Daoy (cell line): Measurements from ENCODE around the gene PURA. TPM values are rescaled to one million over a fixed set of nuclear protein-coding genes. Genes with fewer than 3 reads are reported as not detected.

Experiments used
- DNase-seq: peaks from one replicate; pipeline ENCODE4 v3.0.0-alpha.2; 2015; ENCODE audit warnings: low read depth
- total RNA-seq: library from RNA; depleted of rRNA; stranded (reverse); fragments of >200 nt; shearing (Covaris generic); gene quantifications from 2 replicates; pipeline ENCODE4 v1.2.3, GENCODE V29; 2014; rRNA removed

Gene PURA
- 6.5 and 7.8 TPM in 2 replicates for total RNA-seq

GRCh38 chr5:140113699-140114263, at the start of gene PURA:
TSS of gene PURA (plus strand) at chr5:140114109. CDS start at chr5:140114182, 73 bp downstream.
- peak; percentile 98 for DNase-seq

GRCh38 chr5:140072812-140073211, 41.1 kb upstream of the PURA start:
- DNase-seq, result no peak

GRCh38 chr5:140073296-140073695, 40.6 kb upstream of the PURA start:
- DNase-seq, result no peak

DNA sequence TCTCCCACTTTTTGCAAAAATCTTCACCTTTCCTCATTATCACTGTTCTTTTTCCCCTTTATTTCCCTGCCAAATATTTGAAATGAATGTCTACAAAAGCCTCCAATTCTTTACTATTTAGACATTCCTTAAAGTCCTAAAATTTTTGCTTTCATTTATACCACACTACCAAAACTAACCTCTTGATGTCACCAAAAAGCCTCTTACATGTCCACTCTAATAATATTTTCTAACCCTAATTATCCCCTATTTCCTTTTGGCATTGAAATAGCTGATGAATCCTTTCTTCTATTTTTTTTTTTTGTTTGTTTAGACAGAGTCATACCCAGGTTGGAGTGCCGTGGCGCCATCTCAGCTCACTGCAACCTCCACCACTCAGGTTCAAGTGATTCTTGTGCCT, 38.5 kb upstream of the PURA start:
- DNase-seq, result peak; percentile 12

- DNase-seq, result no peak
Observed at GRCh38 chr5:140076142-140076541, 37.8 kb upstream of the PURA start.

DNA sequence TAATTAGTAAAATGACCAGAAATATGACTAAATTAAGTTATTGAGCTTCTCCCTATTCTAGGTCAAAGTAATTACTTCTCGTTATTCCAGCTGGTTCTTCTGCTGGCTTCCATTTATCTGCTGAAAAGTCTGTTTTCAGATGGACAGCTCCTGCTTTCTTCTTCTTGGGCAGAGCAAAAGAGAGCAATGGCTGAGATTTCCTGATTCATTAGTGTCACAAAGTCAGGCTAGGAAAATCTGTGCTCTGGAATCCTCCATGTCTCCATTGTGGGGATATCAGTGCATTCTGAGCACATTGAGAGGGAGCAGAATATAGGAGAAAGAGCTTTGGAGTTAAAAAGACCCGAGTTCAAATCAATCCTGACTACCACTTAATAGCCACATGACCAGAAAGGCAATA, 37.1 kb upstream of the PURA start:
- DNase-seq, result no peak

DNA sequence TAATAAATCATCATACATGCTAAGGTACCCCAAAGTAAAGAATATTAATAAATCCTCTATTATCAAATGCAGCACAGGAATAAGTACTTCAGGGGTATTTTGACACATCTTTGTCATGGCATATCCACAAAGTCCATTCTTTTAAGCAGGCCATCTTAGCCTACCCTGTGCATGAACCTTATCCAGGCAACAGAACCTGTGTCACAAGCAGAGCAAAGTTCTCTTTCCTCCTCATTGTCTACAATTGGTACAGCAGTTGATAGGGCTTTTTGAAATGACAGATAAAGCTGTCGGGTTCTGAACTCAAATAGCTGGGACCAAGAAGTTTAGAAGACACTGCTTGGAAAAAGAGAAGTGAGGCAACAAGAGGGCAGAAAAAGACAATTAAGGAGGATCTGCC, 30.8 kb upstream of the PURA start:
- no peak for DNase-seq

DNA sequence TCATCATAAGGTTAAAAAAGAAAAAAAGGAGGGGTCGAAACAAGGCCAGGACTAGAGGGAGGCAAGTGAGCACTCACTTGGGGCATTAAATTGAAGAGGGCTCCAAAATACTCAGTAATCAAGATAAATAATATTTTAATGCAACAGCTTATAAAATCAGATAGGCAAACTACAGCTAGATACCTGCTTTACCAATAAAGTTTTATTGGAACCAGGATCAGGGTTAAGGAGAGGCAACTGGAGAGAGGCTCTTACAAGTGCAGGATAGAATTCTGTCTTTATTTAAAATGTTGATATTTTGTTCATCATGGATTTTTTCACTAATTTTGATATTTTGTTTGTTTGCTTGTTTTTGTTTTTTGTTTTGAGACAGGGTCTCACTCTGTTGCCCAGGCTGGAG, 30.3 kb upstream of the PURA start:
- no peak for DNase-seq

DNA sequence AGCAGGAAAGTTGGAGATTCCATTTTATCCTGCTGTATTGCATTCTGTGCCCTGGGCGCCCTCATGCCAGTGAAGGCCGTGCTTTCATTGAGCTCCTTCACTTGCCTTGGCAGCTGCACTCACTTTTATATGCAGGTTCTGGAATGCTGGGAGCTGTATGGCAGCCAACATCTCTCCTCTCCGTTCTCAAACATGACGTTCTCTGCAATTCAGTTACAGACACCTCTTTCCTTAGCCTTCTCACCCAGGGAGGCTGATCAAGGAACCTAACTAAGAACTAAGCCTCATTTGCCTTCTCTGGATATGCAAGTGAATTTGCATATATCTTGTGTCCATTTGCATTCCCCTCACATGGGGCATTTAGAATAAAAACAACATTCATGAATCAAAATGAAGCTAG, 29.4 kb upstream of the PURA start:
- no peak for DNase-seq

DNA sequence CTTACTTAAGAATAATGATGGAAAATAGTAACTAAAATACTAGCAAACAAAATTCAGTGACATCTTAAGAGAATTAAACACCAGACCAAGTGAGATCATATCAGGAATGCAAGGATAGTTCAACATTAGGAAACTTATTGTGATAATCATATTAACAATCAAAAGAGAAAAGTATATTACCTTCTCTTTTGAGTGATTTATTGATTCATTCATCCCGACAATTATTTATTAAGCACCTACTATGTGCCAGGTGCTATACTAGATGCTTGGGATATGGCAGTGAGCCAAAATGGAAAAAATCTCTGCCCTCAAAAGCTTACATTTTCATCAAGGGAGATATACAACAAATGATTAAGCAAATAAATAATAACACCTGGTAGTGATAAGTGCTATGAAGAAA, 23.7 kb upstream of the PURA start:
- DNase-seq, result no peak

DNA sequence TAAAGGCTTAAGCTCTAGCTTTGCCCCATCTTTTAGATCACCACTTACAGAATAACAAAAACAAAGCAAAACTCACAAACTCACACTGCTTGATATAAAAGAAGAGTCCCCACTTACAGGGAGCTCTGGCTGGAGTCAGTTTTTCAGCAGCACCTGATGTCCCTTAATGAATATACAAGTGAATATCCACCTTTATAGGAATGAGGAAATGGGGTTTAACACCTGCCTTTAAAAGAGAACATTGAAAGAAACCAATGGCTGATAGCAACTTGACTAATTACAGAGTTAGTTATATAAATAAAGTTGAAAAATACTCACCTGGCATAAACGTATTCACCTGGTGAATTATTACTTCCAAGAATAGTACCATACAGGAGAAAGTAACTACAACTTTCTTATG, 20.7 kb upstream of the PURA start:
- no peak for DNase-seq

DNA sequence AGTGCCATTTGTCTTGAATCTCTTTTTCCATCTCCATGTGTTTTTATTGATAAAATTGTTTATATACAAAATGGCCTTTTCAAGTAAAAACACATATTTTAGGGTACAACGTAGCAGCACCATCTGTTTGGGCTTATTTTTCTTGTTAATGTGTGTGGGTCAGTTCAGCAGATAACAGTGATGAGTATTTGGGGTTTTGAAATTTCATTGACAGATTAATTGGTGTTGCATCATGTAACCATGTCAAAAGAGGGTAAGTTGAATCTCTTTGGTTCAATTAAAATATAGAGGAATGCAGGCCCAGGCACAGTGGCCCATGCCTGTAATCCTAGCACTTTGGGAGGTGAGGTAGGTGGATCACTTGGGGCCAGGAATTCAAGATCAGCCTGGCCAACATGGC, 20.0 kb upstream of the PURA start:
- no peak for DNase-seq

DNA sequence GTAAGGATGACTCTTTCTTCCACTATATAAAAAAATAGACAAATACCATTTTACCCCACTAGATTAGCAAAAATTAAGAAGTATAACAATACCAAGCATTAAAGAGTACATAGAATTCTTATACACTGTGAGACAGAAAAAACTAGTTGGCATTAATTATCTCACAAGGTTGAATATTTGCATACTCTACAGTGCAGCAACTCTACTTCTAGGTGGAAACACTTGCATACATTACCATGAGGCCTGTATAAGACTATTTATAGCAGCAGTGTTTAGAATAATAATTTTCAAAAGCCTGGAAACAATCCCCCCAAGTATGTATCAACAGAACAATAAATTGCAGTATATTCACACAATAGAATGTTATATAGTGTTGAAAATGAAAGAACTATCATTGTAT, 19.0 kb upstream of the PURA start:
- DNase-seq, result no peak

- DNase-seq, result no peak
Observed at GRCh38 chr5:140101179-140101578, 12.7 kb upstream of the PURA start.

GRCh38 chr5:140103154-140103553, 10.8 kb upstream of the PURA start:
- DNase-seq, result no peak

DNA sequence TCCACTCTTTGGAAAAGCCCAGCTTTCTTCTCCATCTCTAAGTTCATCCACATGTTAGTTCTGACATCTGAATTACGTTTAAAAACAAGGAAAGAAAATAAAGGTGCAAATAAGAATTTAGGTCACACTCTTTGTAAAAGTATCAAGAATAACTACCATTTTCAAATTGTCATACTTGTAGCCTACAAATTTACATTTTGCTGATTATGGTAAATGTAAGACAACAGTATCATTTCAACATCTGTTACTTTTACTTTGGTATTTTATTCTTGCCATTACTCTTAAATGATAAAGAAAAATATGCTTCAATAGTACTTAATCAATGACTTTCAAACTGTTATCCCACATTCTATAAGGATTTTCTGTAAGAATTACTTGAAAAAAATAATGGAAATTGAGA, 9.8 kb upstream of the PURA start:
- DNase-seq, result no peak

GRCh38 chr5:140106101-140106500, 7.8 kb upstream of the PURA start:
- no peak for DNase-seq

- DNase-seq, result no peak
Observed at GRCh38 chr5:140106805-140107311, 7.1 kb upstream of the PURA start.

DNA sequence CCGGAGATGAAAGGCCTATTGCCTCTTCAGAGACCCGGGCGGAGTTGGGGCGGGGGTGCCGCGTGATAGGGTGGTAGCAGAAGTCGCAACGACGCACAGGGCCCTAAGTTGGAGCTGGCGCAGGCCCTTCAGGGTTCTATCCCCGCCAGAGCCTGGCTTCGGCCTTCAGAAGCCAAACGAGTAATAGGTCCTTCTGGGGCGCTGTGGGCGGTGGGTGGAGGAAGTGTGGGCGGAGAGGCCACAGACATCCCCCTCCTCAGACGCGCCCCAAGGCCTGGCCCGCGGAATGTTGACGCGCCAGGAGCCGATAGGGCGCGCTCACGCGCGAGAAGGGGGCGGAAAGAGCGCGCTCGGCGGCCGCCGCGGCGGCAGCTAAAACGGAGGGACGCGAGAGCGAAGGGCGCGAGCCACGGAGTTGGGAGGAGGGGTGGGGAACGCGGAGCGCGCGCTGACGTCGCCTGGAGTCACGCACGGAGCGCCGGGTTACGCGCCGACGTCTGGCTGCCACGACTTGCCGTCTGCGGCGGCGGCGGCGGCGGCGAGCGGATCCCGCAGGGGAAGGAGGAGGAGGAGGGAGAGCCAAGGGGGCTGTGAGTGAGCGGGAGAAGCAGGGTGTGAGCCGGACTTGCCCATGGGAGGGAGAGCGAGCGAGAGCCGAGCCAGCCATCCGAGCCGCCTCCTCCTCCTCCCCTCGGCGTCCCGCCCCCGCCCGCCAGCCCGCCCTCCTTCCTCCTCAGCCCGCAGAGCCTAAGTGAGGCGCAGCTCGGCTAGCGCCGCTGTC, 6.4 kb upstream of the PURA start:
- peak; percentile 98 for DNase-seq

- DNase-seq, result peak; percentile 54
Observed at GRCh38 chr5:140108093-140109017, 5.6 kb upstream of the PURA start.

- DNase-seq, result peak; percentile 13
Observed at GRCh38 chr5:140109018-140109758, 4.7 kb upstream of the PURA start.
